Subcutaneous adipose tissue (tissue), 4 donors: Measurements from ENCODE around the gene DDX17. TPM values are rescaled to one million over a fixed set of nuclear protein-coding genes. Genes with fewer than 3 reads are reported as not detected.

Experiments
- CTCF ChIP-seq: fragments of 450-650 bp; IDR thresholded peaks from one replicate; pipeline ENCODE4 v1.5.1; 2016; ENCODE audit warnings: low read depth, mild to moderate bottlenecking, control low read depth, antibody characterized with exemption, moderate library complexity
- total RNA-seq, 4 donors: library from RNA; depleted of rRNA; stranded (reverse); fragments of >200 nt; gene quantifications; one replicate each; pipeline ENCODE4 v1.1.0, GENCODE V29; 2016

The DDX17 gene
- total RNA-seq, 4 donors from 2014 or later = 390 to 637 (median 507) TPM

- no peak for TF ChIP-seq CTCF
Measured at GRCh38 chr22:38442967-38443627, 63.0 kb downstream of the DDX17 start.

- TF ChIP-seq CTCF = no peak
Measured at GRCh38 chr22:38441620-38442287, 64.4 kb downstream of the DDX17 start.

GRCh38 chr22:38440747-38441350 lies 65.3 kb downstream of the DDX17 start:
- TF ChIP-seq CTCF = no peak

- TF ChIP-seq CTCF = no peak
Measured at GRCh38 chr22:38437416-38437815, 68.7 kb downstream of the DDX17 start.

- no peak for TF ChIP-seq CTCF
Measured at GRCh38 chr22:38436629-38437395, 69.3 kb downstream of the DDX17 start.

GRCh38 chr22:38435965-38436364 lies 70.1 kb downstream of the DDX17 start:
- no peak for TF ChIP-seq CTCF

- no peak for TF ChIP-seq CTCF
Measured at GRCh38 chr22:38435010-38435409, 71.1 kb downstream of the DDX17 start.
